ENCODE data around the gene TSKS. TPM values are rescaled to one million over a fixed set of nuclear protein-coding genes. Genes with fewer than 3 reads are reported as not detected.

The TSKS gene
- total RNA-seq, 1 experiment from 2014 or later = 0.28 TPM

GRCh38 chr19:49712397-49712859 lies 50.7 kb downstream of the TSKS start:
- Histone ChIP-seq H3K18ac (ENCODE audit: insufficient read length, low read depth, low read length) (no peak overlapping the region), H3K4me2 (ENCODE audit: insufficient read depth, insufficient read length, low read length) (no peak overlapping the region), H2BK12ac (ENCODE audit: insufficient read length, low read depth, low read length) (no peak overlapping the region), H3K14ac (ENCODE audit: insufficient read depth, low read length) (no peak overlapping the region), H3K27ac (ENCODE audit: insufficient read length, low read depth, low read length) (no peak overlapping the region), H3K56ac (ENCODE audit: insufficient read length, low read depth, low read length) (no peak overlapping the region), H4K91ac (ENCODE audit: insufficient read length, low read depth, low read length) (no peak overlapping the region), H3K4ac (ENCODE audit: low read depth, low read length) (no peak overlapping the region), H3K79me2 (ENCODE audit: insufficient read depth, low read length) (no peaks in the 10 kb centered on the region), H3K27me3 (ENCODE audit: insufficient read depth, low read length) (no peaks in the 10 kb centered on the region), H3K23ac (ENCODE audit: insufficient read length, low read depth, low read length) (no peak overlapping the region), H2BK20ac (ENCODE audit: low read depth, low read length, poor library complexity, severe bottlenecking) (no peak overlapping the region), H2AK5ac (ENCODE audit: insufficient read length, low read length) (no peak overlapping the region), H3K23me2 (ENCODE audit: insufficient read length, low read depth, low read length, poor library complexity, severe bottlenecking) (no peaks in the 10 kb centered on the region), H4K8ac (replicated peaks; ENCODE audit: insufficient read length, low read depth, low read length) (no peak overlapping the region), H4K20me1 (ENCODE audit: control insufficient read depth, insufficient read depth, insufficient read length) (no peaks in the 10 kb centered on the region), H2BK15ac (ENCODE audit: low read depth, low read length) (no peak overlapping the region), H2BK120ac (ENCODE audit: low read depth, low read length, poor library complexity, severe bottlenecking) (no peak overlapping the region), H2AFZ (ENCODE audit: low read length) (no peak overlapping the region), H2BK5ac (ENCODE audit: insufficient read length, low read length) (no peak overlapping the region), H3K9ac (ENCODE audit: extremely low read depth, insufficient read length, low read length) (no peak overlapping the region), H3T11ph (ENCODE audit: low read length) (no peak overlapping the region), H3K9me3 (ENCODE audit: control insufficient read depth, low read depth, low read length) (no peaks in the 10 kb centered on the region), H3K79me1 (ENCODE audit: insufficient read depth, low read depth, low read length, poor library complexity, severe bottlenecking) (no peaks in the 10 kb centered on the region), H3K4me1 (ENCODE audit: insufficient read depth, low read length) (no peaks in the 10 kb centered on the region), H4K5ac (ENCODE audit: insufficient read length, low read depth, low read length) (no peak overlapping the region)
- DNase-seq = peak; percentile 96
- Mint-ChIP-seq H3K4me3 (peak overlapping the region in 1 of 2 experiments; percentile 26; a peak in 1 of 5 replicates), H3K36me3 (ENCODE audit: insufficient read depth in 1 of 3, low read depth in 3 of 3) (peaks cover 36 to 58% (median 53%) of the 10 kb centered on the region in 3 experiments), H3K27me3 (ENCODE audit: low read depth) (peaks cover 2% of the 10 kb centered on the region; the same call in 1 of the 2 replicates), H3K27ac (peak overlapping the region in 1 of 3 experiments; percentile 79; a peak in 1 of 7 replicates), H3K4me1 (peaks cover 0 to 9% of the 10 kb centered on the region in 2 experiments; a peak in 3 of 4 replicates), H3K9me3 (peaks cover 3% of the 10 kb centered on the region in 2 experiments; a peak in 2 of 5 replicates)
- WGBS (ENCODE audit: extremely low coverage, insufficient read length, low lambda C conversion rate) = no CpG with 5 or more reads among the region's 20 CpGs
- no peak for TF ChIP-seq CTCF (conservative IDR thresholded peaks at IDR 0.05)

Measured in H9 (cell line).